SU-DHL-6 (cell line): ENCODE results near the gene MRPL21.

Source experiments
- H2AFZ ChIP-seq: fragments of 200-600 bp; sonication (generic); 2 replicates; pipeline ENCODE4 v1.6.1; 2014; ENCODE audit warnings: low read depth, mild to moderate bottlenecking, moderate library complexity, mixed read lengths, antibody characterized with exemption, low read length; ENCODE audit not compliant: severe bottlenecking
- H3F3A ChIP-seq: fragments of 200-600 bp; shearing (Covaris generic); 2 replicates; pipeline ENCODE4 v1.6.0; 2016; ENCODE audit warnings: antibody characterized with exemption, mild to moderate bottlenecking; ENCODE audit not compliant: insufficient read depth
- H3K27ac ChIP-seq: fragments of 200-600 bp; sonication (generic); 2 replicates; pipeline ENCODE4 v1.5.1; 2016; ENCODE audit warnings: low read depth, mild to moderate bottlenecking, low read length, moderate library complexity, mixed read lengths
- H3K27me3 ChIP-seq: fragments of 200-600 bp; sonication (generic), shearing (Covaris generic); 2 replicates; pipeline ENCODE4 v1.6.0; 2014; ENCODE audit warnings: mild to moderate bottlenecking, low read length
- H3K36me3 ChIP-seq: fragments of 200-600 bp; sonication (generic); 2 replicates; pipeline ENCODE4 v1.6.1; 2014; ENCODE audit warnings: mild to moderate bottlenecking, low read length, mixed read lengths
- H3K4me2 ChIP-seq: fragments of 300-600, 200-600 bp; shearing (Covaris generic), sonication (generic); 2 replicates; pipeline ENCODE4 v1.6.0; 2014; ENCODE audit warnings: low read length, low read depth, mild to moderate bottlenecking; ENCODE audit not compliant: poor library complexity, severe bottlenecking
- H3K4me3 ChIP-seq: fragments of 200-600 bp; sonication (generic); 2 replicates; pipeline ENCODE4 v1.5.1; 2014; ENCODE audit warnings: antibody characterized with exemption, low read length, mild to moderate bottlenecking, mixed read lengths; ENCODE audit not compliant: insufficient read depth, poor library complexity, severe bottlenecking
- H3K79me2 ChIP-seq: fragments of 200-600 bp; sonication (generic); 2 replicates; pipeline ENCODE4 v1.6.1; 2014; ENCODE audit warnings: mild to moderate bottlenecking, low read length, moderate library complexity; ENCODE audit not compliant: insufficient read depth
- H3K9ac ChIP-seq: fragments of 200-600 bp; sonication (generic); 2 replicates; pipeline ENCODE4 v1.7.0; 2014; ENCODE audit warnings: mild to moderate bottlenecking, low read length
- H3K9me2 ChIP-seq: fragments of 200-600 bp; sonication (generic); replicated peaks from 2 replicates; pipeline ENCODE4 v1.6.1; 2014; ENCODE audit warnings: low read length; ENCODE audit not compliant: insufficient read depth
- H3K9me3 ChIP-seq: fragments of 200-600 bp; sonication (generic); 2 replicates; pipeline ENCODE4 v1.6.1; 2014; ENCODE audit warnings: low read length, mixed read lengths; ENCODE audit not compliant: insufficient read depth
- H4K20me1 ChIP-seq: fragments of 200-600 bp; sonication (generic); 2 replicates; pipeline ENCODE4 v1.6.1; 2014; ENCODE audit warnings: low read depth, mild to moderate bottlenecking, antibody characterized with exemption, low read length, moderate library complexity, mixed read lengths
- EZH2phosphoT487 ChIP-seq: fragments of 200-600 bp; sonication (generic), shearing (Covaris generic); conservative IDR thresholded peaks from 2 replicates; pipeline ENCODE4 v1.6.1; 2018; ENCODE audit warnings: mild to moderate bottlenecking, antibody characterized with exemption, low read length, moderate library complexity, mixed read lengths
- TF ChIP-seq, protein P1 (sequence below): fragments of 200-600 bp; sonication (generic); IDR thresholded peaks from one replicate; pipeline ENCODE4 v1.5.1; 2017; ENCODE audit warnings: antibody characterized with exemption, mild to moderate bottlenecking, low read length, moderate library complexity; ENCODE audit not compliant: insufficient read depth, poor library complexity, severe bottlenecking

Gene MRPL21

DNA sequence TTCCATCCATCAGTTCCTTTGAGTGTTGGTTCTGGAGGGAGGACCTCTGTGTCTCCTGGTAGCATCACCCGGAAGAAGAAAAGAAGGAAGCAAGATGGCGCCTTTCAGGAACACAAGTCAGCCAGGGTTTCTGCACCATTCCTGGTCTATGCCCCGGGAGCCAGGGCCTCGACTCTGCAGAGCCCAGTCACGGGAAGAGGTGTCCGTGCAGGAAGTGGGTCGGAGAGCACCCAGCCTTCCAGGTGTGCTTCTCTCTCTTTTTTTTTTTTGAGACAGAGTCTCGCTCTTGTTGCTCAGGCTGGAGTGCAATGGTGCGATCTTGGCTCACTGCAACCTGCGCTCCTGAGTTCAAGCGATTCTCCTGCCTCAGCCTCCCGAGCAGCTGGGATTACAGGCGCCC, 21.2 kb downstream of the MRPL21 start:
- Histone ChIP-seq H4K20me1 (no peaks in the 10 kb centered on the region), H3K4me3 (no peak overlapping the region), H2AFZ (no peak overlapping the region), H3K9me3 (no peaks in the 10 kb centered on the region), H3K27ac (no peak overlapping the region), H3K27me3 (no peaks in the 10 kb centered on the region), H3K79me2 (no peaks in the 10 kb centered on the region), H3K4me2 (no peak overlapping the region), H3K9me2 (no peaks in the 10 kb centered on the region), H3K9ac (no peak overlapping the region), H3K36me3 (no peaks in the 10 kb centered on the region), H3F3A (no peaks in the 10 kb centered on the region)
- TF ChIP-seq EZH2phosphoT487, result no peak
- TF ChIP-seq, protein P1, sequence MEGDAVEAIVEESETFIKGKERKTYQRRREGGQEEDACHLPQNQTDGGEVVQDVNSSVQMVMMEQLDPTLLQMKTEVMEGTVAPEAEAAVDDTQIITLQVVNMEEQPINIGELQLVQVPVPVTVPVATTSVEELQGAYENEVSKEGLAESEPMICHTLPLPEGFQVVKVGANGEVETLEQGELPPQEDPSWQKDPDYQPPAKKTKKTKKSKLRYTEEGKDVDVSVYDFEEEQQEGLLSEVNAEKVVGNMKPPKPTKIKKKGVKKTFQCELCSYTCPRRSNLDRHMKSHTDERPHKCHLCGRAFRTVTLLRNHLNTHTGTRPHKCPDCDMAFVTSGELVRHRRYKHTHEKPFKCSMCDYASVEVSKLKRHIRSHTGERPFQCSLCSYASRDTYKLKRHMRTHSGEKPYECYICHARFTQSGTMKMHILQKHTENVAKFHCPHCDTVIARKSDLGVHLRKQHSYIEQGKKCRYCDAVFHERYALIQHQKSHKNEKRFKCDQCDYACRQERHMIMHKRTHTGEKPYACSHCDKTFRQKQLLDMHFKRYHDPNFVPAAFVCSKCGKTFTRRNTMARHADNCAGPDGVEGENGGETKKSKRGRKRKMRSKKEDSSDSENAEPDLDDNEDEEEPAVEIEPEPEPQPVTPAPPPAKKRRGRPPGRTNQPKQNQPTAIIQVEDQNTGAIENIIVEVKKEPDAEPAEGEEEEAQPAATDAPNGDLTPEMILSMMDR, result no peak

DNA sequence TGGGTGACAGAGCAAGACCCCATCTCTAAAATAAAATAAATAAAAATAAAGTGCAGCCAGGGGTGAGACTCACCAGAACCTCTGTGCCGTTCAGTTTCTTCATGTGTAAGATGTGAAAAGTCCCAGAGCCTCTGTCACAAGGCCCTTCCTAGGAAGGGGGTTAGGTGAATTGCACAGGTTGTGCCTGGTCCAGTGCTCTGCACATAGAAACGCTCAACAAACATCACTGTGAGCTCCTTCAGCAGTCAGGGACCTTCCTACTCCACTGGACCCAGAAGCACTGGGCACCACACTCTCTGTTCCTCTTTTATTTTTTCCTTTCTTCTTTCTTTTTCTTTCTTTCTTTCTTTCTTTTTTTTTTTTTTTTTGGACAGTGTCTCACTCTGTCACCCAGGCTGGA, 22.3 kb downstream of the MRPL21 start:
- Histone ChIP-seq H3K9me2 (no peaks in the 10 kb centered on the region), H3K9ac (no peak overlapping the region), H3F3A (no peaks in the 10 kb centered on the region), H3K27ac (no peak overlapping the region), H3K36me3 (no peaks in the 10 kb centered on the region), H4K20me1 (no peaks in the 10 kb centered on the region), H2AFZ (no peak overlapping the region), H3K27me3 (no peaks in the 10 kb centered on the region), H3K4me3 (no peak overlapping the region), H3K4me2 (no peak overlapping the region), H3K79me2 (no peaks in the 10 kb centered on the region), H3K9me3 (no peaks in the 10 kb centered on the region)
- no peak for TF ChIP-seq EZH2phosphoT487
- TF ChIP-seq, protein P1, result no peak

DNA sequence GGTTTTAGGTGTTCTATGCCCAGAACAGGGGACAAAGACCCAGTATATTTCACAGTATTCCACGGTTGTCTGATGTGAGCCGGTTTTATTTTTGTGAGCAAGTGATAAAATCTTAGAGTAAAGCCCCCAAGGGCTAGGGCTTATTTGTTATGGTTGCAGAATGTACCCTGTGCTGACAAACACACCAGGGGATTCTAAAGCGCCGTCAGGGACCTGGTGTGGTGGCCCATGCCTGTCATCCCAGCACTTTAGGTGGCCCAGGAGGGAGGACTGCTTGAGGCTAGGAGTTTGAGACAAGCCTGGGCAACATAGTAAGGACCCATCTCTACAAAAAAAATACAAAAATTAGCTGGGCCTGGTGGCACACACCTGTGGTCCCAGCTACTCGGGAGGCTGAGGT, 22.8 kb downstream of the MRPL21 start:
- no peaks in the 10 kb centered on the region for H3K9me3 ChIP-seq
- no peak overlapping the region for H3K27ac ChIP-seq
- no peak overlapping the region for H3K9ac ChIP-seq
- no peaks in the 10 kb centered on the region for H3F3A ChIP-seq
- no peaks in the 10 kb centered on the region for H4K20me1 ChIP-seq
- no peaks in the 10 kb centered on the region for H3K9me2 ChIP-seq
- H3K79me2 ChIP-seq, result no peaks in the 10 kb centered on the region
- TF ChIP-seq, protein P1, result no peak
- no peak for TF ChIP-seq EZH2phosphoT487
- H3K27me3 ChIP-seq, result no peaks in the 10 kb centered on the region
- no peaks in the 10 kb centered on the region for H3K36me3 ChIP-seq
- H2AFZ ChIP-seq, result no peak overlapping the region
- H3K4me2 ChIP-seq, result no peak overlapping the region
- H3K4me3 ChIP-seq, result no peak overlapping the region

DNA sequence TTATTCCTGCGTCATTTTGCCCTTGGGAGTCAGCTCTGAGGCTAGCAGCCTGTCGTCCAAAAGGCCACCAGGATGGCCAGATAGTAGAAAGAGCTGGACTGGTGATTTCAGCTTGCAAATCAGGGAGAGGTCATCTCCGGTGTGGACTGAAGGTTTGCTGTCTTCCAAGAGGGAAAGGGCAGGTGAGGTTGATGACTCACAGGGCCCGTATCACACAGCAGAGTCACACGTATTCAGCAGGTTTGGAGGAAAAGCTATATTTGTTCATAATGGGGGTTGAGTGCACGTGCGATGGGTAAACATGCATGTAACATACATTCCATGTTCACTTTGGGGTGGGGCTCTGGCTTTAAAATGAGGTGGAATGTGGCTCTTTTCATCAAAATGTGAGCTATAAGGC, 25.6 kb downstream of the MRPL21 start:
- no peaks in the 10 kb centered on the region for H3F3A ChIP-seq
- no peaks in the 10 kb centered on the region for H3K79me2 ChIP-seq
- H3K9me2 ChIP-seq, result no peaks in the 10 kb centered on the region
- no peak overlapping the region for H3K27ac ChIP-seq
- H4K20me1 ChIP-seq, result no peaks in the 10 kb centered on the region
- no peak overlapping the region for H3K4me3 ChIP-seq
- TF ChIP-seq EZH2phosphoT487, result no peak
- TF ChIP-seq, protein P1, result no peak
- H3K36me3 ChIP-seq, result no peaks in the 10 kb centered on the region
- H3K9me3 ChIP-seq, result no peaks in the 10 kb centered on the region
- H3K4me2 ChIP-seq, result no peak overlapping the region
- H3K9ac ChIP-seq, result no peak overlapping the region
- H3K27me3 ChIP-seq, result no peaks in the 10 kb centered on the region
- no peak overlapping the region for H2AFZ ChIP-seq
